WTC11 (cell line): ENCODE data around the gene ACTN1. TPM values are rescaled to one million over a fixed set of nuclear protein-coding genes. Genes with fewer than 3 reads are reported as not detected.
A peak's percentile ranks its signal among the peaks of the same experiment; 100 is the strongest.

Experiments
- ATAC-seq: fragments of 200-7000 bp; cut with Tn5 transposase; 2 replicates; pipeline ENCODE4 v1.10.0; 2021; ENCODE audit warnings: mild to moderate bottlenecking, moderate library complexity
- CTCF ChIA-PET: fragments of 300-600 bp; sonication (Branson Sonifier 250); formaldehyde crosslinking; loops from one replicate; lab custom pipeline; 2021; ENCODE audit warnings: antibody characterized with exemption; lab: Charles Lee
- POLR2A ChIA-PET: fragments of 350-600 bp; sonication (Branson Sonifier 250); formaldehyde crosslinking; loops from one replicate; lab custom pipeline; 2021; ENCODE audit warnings: antibody characterized with exemption; lab: Charles Lee
- DNase-seq: peaks from one replicate; pipeline ENCODE4 v3.0.0; 2021; ENCODE audit warnings: low spot score
- H3K27ac Mint-ChIP-seq: 2 replicates; pipeline ENCODE4 v1.8.0; 2021; ENCODE audit warnings: mixed read lengths
- H3K27me3 Mint-ChIP-seq: 2 replicates; pipeline ENCODE4 v1.8.0; 2021; ENCODE audit warnings: low read depth, mild to moderate bottlenecking, moderate library complexity, mixed read lengths
- H3K36me3 Mint-ChIP-seq: 2 replicates; pipeline ENCODE4 v1.8.0; 2021; ENCODE audit warnings: mixed read lengths
- H3K4me1 Mint-ChIP-seq: 2 replicates; pipeline ENCODE4 v1.8.0; 2022; ENCODE audit warnings: mixed read lengths
- H3K4me3 Mint-ChIP-seq: 2 replicates; pipeline ENCODE4 v1.8.0; 2021; ENCODE audit warnings: mild to moderate bottlenecking, moderate library complexity, mixed read lengths
- H3K9me3 Mint-ChIP-seq: 2 replicates; pipeline ENCODE4 v1.8.0; 2021; ENCODE audit warnings: mixed read lengths
- ATF3 ChIP-seq: sonication (generic); formaldehyde crosslinking; conservative IDR thresholded peaks from 2 replicates; pipeline ENCODE4 v1.8.1; 2022; ENCODE audit warnings: mild to moderate bottlenecking, missing genetic modification reagents
- CDX4 ChIP-seq: fragments of 250-450 bp; sonication (Bioruptor Pico); IDR thresholded peaks from 2 replicates; pipeline ENCODE4 v1.9.0; 2021; ENCODE audit warnings: moderate library complexity, mild to moderate bottlenecking, inconsistent platforms, borderline replicate concordance
- MAX ChIP-seq: sonication (generic); formaldehyde crosslinking; IDR thresholded peaks from 2 replicates; pipeline ENCODE4 v1.8.0; 2022; ENCODE audit warnings: mild to moderate bottlenecking, missing genetic modification reagents
- MXD4 ChIP-seq: fragments of 250-450 bp; sonication (Bioruptor Pico); IDR thresholded peaks from 2 replicates; pipeline ENCODE4 v1.8.0; 2021; ENCODE audit warnings: mild to moderate bottlenecking, moderate library complexity, borderline replicate concordance
- NFATC4 ChIP-seq: fragments of 250-450 bp; sonication (Bioruptor Pico); IDR thresholded peaks from 2 replicates; pipeline ENCODE4 v1.9.0; 2021; ENCODE audit warnings: mild to moderate bottlenecking
- NFE2L1 ChIP-seq: sonication (generic); formaldehyde crosslinking; IDR thresholded peaks from 2 replicates; pipeline ENCODE4 v1.8.1; 2023; ENCODE audit warnings: missing genetic modification reagents
- NFYB ChIP-seq: sonication (generic); formaldehyde crosslinking; conservative IDR thresholded peaks from 2 replicates; pipeline ENCODE4 v1.8.0; 2022; ENCODE audit warnings: low read depth, missing genetic modification reagents
- PRRX2 ChIP-seq: fragments of 250-450 bp; sonication (Bioruptor Pico); IDR thresholded peaks from 2 replicates; pipeline ENCODE4 v1.8.0; 2021; ENCODE audit warnings: mild to moderate bottlenecking
- RELA ChIP-seq: sonication (generic); formaldehyde crosslinking; IDR thresholded peaks from 2 replicates; pipeline ENCODE4 v1.8.1; 2022; ENCODE audit warnings: missing genetic modification reagents, mild to moderate bottlenecking, borderline replicate concordance
- SMAD4 ChIP-seq: sonication (generic); formaldehyde crosslinking; IDR thresholded peaks from 2 replicates; pipeline ENCODE4 v1.8.0; 2022; ENCODE audit warnings: mild to moderate bottlenecking, missing genetic modification reagents
- total RNA-seq: library from RNA; stranded (reverse); gene quantifications from 3 replicates; pipeline ENCODE4 v1.2.3, GENCODE V29; 2021
- TF ChIP-seq, protein P1 (sequence below): sonication (generic); formaldehyde crosslinking; IDR thresholded peaks from 2 replicates; pipeline ENCODE4 v1.8.1; 2022; ENCODE audit warnings: low read depth, missing genetic modification reagents, borderline replicate concordance
- TF ChIP-seq, protein P2 (sequence below): sonication (generic); formaldehyde crosslinking; IDR thresholded peaks from 2 replicates; pipeline ENCODE4 v1.8.0; 2023; ENCODE audit warnings: missing genetic modification reagents, mild to moderate bottlenecking, borderline replicate concordance
- TF ChIP-seq, protein P3 (sequence below): sonication (generic); formaldehyde crosslinking; IDR thresholded peaks from 2 replicates; pipeline ENCODE4 v1.8.1; 2023; ENCODE audit warnings: mild to moderate bottlenecking, missing genetic modification reagents, moderate library complexity
- TF ChIP-seq, protein P4 (sequence below): fragments of 250-450 bp; sonication (Bioruptor Pico); IDR thresholded peaks from 2 replicates; pipeline ENCODE4 v1.8.0; 2021; ENCODE audit warnings: mild to moderate bottlenecking

Gene ACTN1
- total RNA-seq, 1 experiment from 2014 or later = 196 TPM

GRCh38 chr14:68952531-68953195 is 26.4 kb downstream of the ACTN1 start:
- no peak for DNase-seq
- peak overlapping the region; percentile 67; the same call in 1 of the 2 replicates for H3K27ac Mint-ChIP-seq
- ATAC-seq = no peak
- H3K9me3 Mint-ChIP-seq = no peaks in the 10 kb centered on the region
- ChIA-PET CTCF (interaction anchor here (1.3 to 2.6 kb wide), 3 partner anchors 10 to 309 kb away, joined by 3 to 7 read pairs (median 4); no protein-coding TSS in a partner anchor), POLR2A (interaction anchor here (0.5 to 1.0 kb wide), 2 partner anchors 11 to 722 kb away, joined by 3 read pairs; no protein-coding TSS in a partner anchor)
- H3K36me3 Mint-ChIP-seq = peaks cover 4% of the 10 kb centered on the region; the same call in 1 of the 2 replicates
- no peaks in the 10 kb centered on the region for H3K27me3 Mint-ChIP-seq
- peaks cover 65% of the 10 kb centered on the region for H3K4me1 Mint-ChIP-seq
- no peak overlapping the region for H3K4me3 Mint-ChIP-seq
- TF ChIP-seq NFYB (no peak), ATF3 (CRISPR knock-in tag) (no peak), MAX (CRISPR knock-in tag) (no peak), MXD4 (CRISPR knock-in tag) (no peak), PRRX2 (CRISPR knock-in tag) (no peak), NFATC4 (CRISPR knock-in tag) (no peak)
- TF ChIP-seq, protein P1, sequence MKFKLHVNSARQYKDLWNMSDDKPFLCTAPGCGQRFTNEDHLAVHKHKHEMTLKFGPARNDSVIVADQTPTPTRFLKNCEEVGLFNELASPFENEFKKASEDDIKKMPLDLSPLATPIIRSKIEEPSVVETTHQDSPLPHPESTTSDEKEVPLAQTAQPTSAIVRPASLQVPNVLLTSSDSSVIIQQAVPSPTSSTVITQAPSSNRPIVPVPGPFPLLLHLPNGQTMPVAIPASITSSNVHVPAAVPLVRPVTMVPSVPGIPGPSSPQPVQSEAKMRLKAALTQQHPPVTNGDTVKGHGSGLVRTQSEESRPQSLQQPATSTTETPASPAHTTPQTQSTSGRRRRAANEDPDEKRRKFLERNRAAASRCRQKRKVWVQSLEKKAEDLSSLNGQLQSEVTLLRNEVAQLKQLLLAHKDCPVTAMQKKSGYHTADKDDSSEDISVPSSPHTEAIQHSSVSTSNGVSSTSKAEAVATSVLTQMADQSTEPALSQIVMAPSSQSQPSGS = no peak

- Mint-ChIP-seq H3K9me3 (no peaks in the 10 kb centered on the region), H3K4me3 (no peak overlapping the region), H3K4me1 (peaks cover 67% of the 10 kb centered on the region), H3K27me3 (no peaks in the 10 kb centered on the region)
- no peak for DNase-seq
- CTCF ChIA-PET = interaction anchor here (0.5 to 2.6 kb wide), 5 partner anchors 10 to 309 kb away, joined by 3 to 7 read pairs (median 4); no protein-coding TSS in a partner anchor
- TF ChIP-seq, protein P2, sequence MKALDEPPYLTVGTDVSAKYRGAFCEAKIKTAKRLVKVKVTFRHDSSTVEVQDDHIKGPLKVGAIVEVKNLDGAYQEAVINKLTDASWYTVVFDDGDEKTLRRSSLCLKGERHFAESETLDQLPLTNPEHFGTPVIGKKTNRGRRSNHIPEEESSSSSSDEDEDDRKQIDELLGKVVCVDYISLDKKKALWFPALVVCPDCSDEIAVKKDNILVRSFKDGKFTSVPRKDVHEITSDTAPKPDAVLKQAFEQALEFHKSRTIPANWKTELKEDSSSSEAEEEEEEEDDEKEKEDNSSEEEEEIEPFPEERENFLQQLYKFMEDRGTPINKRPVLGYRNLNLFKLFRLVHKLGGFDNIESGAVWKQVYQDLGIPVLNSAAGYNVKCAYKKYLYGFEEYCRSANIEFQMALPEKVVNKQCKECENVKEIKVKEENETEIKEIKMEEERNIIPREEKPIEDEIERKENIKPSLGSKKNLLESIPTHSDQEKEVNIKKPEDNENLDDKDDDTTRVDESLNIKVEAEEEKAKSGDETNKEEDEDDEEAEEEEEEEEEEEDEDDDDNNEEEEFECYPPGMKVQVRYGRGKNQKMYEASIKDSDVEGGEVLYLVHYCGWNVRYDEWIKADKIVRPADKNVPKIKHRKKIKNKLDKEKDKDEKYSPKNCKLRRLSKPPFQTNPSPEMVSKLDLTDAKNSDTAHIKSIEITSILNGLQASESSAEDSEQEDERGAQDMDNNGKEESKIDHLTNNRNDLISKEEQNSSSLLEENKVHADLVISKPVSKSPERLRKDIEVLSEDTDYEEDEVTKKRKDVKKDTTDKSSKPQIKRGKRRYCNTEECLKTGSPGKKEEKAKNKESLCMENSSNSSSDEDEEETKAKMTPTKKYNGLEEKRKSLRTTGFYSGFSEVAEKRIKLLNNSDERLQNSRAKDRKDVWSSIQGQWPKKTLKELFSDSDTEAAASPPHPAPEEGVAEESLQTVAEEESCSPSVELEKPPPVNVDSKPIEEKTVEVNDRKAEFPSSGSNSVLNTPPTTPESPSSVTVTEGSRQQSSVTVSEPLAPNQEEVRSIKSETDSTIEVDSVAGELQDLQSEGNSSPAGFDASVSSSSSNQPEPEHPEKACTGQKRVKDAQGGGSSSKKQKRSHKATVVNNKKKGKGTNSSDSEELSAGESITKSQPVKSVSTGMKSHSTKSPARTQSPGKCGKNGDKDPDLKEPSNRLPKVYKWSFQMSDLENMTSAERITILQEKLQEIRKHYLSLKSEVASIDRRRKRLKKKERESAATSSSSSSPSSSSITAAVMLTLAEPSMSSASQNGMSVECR = no peak
- no peak for TF ChIP-seq RELA (CRISPR knock-in tag)
- TF ChIP-seq CDX4 (CRISPR knock-in tag) = no peak
- no peak for TF ChIP-seq SMAD4
- TF ChIP-seq, protein P3, sequence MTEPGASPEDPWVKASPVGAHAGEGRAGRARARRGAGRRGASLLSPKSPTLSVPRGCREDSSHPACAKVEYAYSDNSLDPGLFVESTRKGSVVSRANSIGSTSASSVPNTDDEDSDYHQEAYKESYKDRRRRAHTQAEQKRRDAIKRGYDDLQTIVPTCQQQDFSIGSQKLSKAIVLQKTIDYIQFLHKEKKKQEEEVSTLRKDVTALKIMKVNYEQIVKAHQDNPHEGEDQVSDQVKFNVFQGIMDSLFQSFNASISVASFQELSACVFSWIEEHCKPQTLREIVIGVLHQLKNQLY (CRISPR knock-in tag) = no peak
- TF ChIP-seq, protein P4, sequence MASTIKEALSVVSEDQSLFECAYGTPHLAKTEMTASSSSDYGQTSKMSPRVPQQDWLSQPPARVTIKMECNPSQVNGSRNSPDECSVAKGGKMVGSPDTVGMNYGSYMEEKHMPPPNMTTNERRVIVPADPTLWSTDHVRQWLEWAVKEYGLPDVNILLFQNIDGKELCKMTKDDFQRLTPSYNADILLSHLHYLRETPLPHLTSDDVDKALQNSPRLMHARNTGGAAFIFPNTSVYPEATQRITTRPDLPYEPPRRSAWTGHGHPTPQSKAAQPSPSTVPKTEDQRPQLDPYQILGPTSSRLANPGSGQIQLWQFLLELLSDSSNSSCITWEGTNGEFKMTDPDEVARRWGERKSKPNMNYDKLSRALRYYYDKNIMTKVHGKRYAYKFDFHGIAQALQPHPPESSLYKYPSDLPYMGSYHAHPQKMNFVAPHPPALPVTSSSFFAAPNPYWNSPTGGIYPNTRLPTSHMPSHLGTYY = no peak
- TF ChIP-seq NFE2L1 (CRISPR knock-in tag) = no peak
- TF ChIP-seq, all 79 proteins: peak for 0
- ATAC-seq = no peak
- Mint-ChIP-seq H3K27ac (no peak overlapping the region), H3K36me3 (no peaks in the 10 kb centered on the region; the same call in 1 of the 2 replicates)
- POLR2A ChIA-PET = no interaction called here
These were observed 27.1 kb downstream of the ACTN1 start for GRCh38 chr14:68951800-68952530.
